ENCODE data around the gene PEX6.
A peak's percentile ranks its signal among the peaks of the same experiment; 100 is the strongest.
"Not testable (repeated sequence)": the region's sequence is repeated elsewhere in the genome, so short reads cannot be mapped to it uniquely, and the experiment has no call there.

PEX6 gene

DNA sequence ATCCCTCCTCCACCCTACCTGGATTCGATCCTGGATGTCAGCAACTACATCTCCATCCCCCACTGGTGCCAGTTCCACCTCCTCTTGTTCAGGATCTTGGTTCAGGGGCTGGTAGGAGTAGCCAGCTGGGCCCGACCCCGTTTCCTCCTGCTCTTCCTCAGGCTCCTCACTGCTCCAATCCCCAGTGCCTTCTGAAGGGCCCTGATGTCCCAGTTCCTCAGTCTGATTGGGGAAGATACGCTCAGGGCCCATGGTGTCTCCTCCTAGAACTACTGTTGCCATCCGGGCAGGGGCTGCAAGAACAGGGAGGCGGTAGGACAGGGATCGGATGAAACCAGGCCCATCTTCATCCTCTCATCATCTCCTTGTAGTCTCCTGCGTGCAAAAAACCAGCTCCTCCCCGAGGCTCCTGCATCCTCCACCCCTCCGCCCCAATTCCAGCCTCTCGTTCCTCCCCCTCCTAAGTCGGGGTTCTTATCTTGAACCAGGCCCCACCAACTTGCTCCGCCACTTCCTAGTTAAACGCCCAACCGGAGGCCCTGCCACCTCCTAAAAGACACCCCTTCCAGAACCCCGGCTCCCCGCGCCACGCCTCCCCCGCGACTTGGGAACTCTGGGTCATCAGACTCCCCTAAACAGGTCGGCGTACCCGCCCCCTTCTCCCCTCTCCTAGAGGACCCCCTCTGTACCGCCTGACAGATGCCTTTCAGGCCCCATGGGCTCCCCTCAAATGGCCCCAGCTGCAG lies 34.3 kb upstream of the PEX6 start:
- H3K36me3 Mint-ChIP-seq (ENCODE audit: low read depth) = peaks cover 34% of the 10 kb centered on the region
- H3K27me3 Mint-ChIP-seq (ENCODE audit: low read depth) = no peaks in the 10 kb centered on the region
- H3K4me1 Mint-ChIP-seq (ENCODE audit: low read depth) = peaks cover 39% of the 10 kb centered on the region
- H3K4me3 Mint-ChIP-seq = peak overlapping the region; percentile 97
- H3K27ac Mint-ChIP-seq = peak overlapping the region; percentile 89
- H3K9me3 Mint-ChIP-seq = no peaks in the 10 kb centered on the region

DNA sequence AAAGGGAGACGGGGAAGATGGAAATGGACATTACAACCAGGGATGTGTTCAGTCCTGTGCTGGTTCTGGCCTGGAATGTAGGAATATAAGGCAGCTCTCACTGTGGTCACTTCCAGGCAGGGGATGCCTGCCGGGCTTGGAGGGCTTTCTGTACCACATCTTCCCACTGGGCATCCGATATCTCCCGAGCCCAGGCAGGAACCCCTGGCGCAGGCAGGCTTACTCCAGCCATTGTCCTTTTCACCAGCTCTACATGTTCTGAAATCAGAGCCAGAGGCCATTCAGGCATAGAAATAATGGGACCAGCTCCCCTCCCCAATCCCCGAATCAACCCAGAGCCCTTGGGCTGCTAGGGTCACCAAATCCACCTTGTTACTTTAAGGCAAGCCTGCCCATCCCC lies 33.4 kb upstream of the PEX6 start:
- Mint-ChIP-seq H3K27ac (no peak overlapping the region), H3K4me3 (peak overlapping the region; percentile 97), H3K9me3 (no peaks in the 10 kb centered on the region), H3K27me3 (ENCODE audit: low read depth) (no peaks in the 10 kb centered on the region), H3K4me1 (ENCODE audit: low read depth) (peaks cover 36% of the 10 kb centered on the region), H3K36me3 (ENCODE audit: low read depth) (peaks cover 29% of the 10 kb centered on the region)

DNA sequence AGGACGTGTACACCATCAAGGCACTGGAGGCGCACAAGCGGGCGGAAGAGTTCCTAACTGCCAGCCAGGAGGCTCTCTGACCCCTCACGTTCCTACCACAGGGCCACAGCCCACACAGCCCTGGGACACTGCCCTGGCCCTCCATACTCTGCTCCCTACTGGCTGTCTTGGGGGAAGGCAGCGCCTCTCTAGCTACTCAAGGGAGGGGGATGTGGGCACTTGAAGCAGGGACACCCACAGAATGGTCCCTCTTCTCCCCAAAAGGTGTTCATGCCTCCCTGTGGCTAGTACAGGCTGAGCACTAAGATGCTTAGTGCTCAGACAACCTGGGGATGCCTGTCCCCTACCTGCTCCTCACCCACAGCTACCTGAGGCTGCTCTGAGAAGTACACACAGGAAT lies 32.2 kb upstream of the PEX6 start:
- Mint-ChIP-seq H3K36me3 (ENCODE audit: low read depth) (peaks cover 30% of the 10 kb centered on the region), H3K9me3 (no peaks in the 10 kb centered on the region), H3K4me1 (ENCODE audit: low read depth) (peaks cover 35% of the 10 kb centered on the region), H3K4me3 (no peak overlapping the region), H3K27me3 (ENCODE audit: low read depth) (no peaks in the 10 kb centered on the region), H3K27ac (no peak overlapping the region)

DNA sequence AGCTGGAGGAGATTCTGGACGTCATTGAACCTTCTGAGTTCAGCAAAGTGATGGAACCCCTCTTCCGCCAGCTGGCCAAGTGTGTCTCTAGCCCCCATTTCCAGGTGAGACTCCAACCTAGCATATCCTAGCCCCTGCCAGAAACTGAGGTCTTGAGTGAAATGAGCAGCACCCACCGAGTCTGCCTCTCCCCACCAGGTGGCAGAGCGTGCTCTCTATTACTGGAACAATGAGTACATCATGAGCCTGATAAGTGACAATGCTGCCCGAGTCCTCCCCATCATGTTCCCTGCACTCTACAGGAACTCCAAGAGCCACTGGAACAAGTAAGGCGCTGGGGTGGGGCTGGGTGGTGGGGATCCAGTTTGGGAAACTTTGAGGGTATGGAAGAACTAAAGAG lies 30.1 kb upstream of the PEX6 start:
- Mint-ChIP-seq H3K27me3 (ENCODE audit: low read depth) (no peaks in the 10 kb centered on the region), H3K27ac (no peak overlapping the region), H3K4me3 (no peak overlapping the region), H3K9me3 (no peaks in the 10 kb centered on the region), H3K4me1 (ENCODE audit: low read depth) (peaks cover 22% of the 10 kb centered on the region), H3K36me3 (ENCODE audit: low read depth) (peaks cover 28% of the 10 kb centered on the region)

DNA sequence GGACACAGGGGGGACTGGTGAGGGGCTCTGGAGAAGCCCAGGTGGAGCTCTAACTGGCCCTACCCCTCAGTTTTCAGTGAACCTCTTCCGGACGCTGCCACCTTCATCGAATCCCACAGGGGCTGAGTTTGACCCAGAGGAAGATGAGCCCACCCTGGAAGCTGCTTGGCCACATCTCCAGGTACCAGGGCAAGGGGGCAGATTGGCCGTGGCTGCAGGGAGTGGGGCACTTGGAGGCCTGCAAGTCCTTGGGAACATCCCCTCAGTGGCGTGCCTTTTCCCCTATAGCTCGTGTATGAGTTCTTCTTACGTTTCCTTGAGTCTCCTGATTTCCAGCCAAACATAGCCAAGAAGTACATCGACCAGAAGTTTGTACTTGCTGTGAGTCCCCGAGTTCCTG lies 28.1 kb upstream of the PEX6 start:
- H3K27me3 Mint-ChIP-seq (ENCODE audit: low read depth) = no peaks in the 10 kb centered on the region
- no peaks in the 10 kb centered on the region for H3K9me3 Mint-ChIP-seq
- H3K36me3 Mint-ChIP-seq (ENCODE audit: low read depth) = peaks cover 25% of the 10 kb centered on the region
- H3K4me3 Mint-ChIP-seq = no peak overlapping the region
- H3K4me1 Mint-ChIP-seq (ENCODE audit: low read depth) = peaks cover 7% of the 10 kb centered on the region
- H3K27ac Mint-ChIP-seq = no peak overlapping the region

DNA sequence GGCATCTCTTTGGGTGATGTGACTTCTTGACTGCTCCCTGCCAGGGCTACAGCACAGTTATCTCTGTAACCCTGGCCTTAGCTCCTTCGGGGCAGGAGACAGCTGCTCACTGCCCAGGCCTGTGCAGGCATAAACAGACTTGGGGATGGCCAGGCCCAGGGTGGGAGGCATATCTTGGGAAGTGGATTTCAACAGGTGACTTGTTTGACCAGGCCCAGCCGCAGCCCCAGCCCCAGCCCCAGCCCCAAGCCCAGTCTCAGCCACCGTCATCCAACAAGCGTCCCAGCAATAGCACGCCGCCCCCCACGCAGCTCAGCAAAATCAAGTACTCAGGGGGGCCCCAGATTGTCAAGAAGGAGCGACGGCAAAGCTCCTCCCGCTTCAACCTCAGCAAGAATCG lies 27.3 kb upstream of the PEX6 start:
- H3K9me3 Mint-ChIP-seq = no peaks in the 10 kb centered on the region
- H3K27ac Mint-ChIP-seq = no peak overlapping the region
- no peaks in the 10 kb centered on the region for H3K27me3 Mint-ChIP-seq (ENCODE audit: low read depth)
- no peak overlapping the region for H3K4me3 Mint-ChIP-seq
- H3K4me1 Mint-ChIP-seq (ENCODE audit: low read depth) = peaks cover 2% of the 10 kb centered on the region
- peaks cover 20% of the 10 kb centered on the region for H3K36me3 Mint-ChIP-seq (ENCODE audit: low read depth)

DNA sequence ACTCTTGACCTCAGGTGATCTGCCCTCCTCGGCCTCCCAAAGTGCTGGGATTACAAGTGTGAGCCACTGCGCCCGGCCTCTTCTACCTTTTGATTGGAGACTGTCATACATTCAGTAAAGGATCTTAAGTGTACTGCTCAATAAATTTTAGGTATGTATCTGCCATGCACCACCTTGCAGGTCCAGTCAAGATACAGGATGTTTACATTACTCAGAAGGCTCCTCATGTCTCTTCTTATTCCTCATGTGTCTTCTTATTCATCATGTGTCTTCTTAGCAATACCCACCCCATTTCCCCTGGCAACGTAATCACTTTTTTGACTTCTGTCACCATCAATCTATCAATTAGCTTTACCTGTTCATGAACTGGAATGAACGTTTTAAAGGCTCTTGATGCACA lies 26.9 kb upstream of the PEX6 start:
- Mint-ChIP-seq H3K9me3 (no peaks in the 10 kb centered on the region), H3K4me1 (ENCODE audit: low read depth) (peaks cover 2% of the 10 kb centered on the region), H3K36me3 (ENCODE audit: low read depth) (peaks cover 20% of the 10 kb centered on the region), H3K4me3 (no peak overlapping the region), H3K27me3 (ENCODE audit: low read depth) (no peaks in the 10 kb centered on the region), H3K27ac (no peak overlapping the region)

DNA sequence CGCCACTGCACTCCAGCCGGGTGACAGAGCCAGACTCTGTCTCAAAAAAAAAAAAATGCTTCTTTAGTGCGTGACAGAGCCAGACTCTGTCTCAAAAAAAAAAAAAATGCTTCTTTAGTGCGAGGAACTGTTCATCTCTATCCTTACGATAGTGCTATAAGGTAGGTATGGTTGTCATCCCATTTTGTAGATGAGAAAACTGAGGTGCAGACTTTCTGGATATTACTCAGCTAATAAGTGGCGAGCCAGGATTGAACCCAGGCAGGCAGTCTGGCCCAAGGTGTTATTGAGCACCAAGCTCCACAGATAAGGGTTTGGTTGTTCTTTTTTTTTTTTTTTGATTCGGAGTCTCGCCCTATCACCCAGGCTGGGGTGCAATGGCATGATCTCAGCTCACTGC lies 22.9 kb upstream of the PEX6 start:
- no peak overlapping the region for H3K27ac Mint-ChIP-seq
- peaks cover 7% of the 10 kb centered on the region for H3K36me3 Mint-ChIP-seq (ENCODE audit: low read depth)
- no peaks in the 10 kb centered on the region for H3K9me3 Mint-ChIP-seq
- no peak overlapping the region for H3K4me3 Mint-ChIP-seq
- H3K27me3 Mint-ChIP-seq (ENCODE audit: low read depth) = no peaks in the 10 kb centered on the region
- H3K4me1 Mint-ChIP-seq (ENCODE audit: low read depth) = peaks cover 2% of the 10 kb centered on the region

DNA sequence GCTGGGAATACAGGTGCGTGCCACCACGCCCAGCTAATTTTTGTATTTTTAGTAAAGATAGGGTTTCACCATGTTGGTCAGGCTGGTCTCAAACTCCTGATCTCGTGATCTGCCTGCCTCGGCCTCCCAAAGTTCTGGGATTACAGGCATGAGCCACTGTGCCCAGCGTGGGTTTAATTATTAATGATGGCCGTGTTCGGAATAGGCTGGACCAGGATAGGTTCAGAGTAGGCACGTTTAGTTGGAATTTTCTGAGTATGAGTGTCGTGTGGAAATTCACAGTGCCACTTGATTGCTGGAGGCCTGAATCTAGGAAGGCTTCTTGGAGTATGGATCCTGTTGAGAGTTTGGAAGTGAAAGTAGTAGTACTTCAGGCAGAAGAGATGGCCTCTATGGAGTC lies 19.2 kb upstream of the PEX6 start:
- not testable (repeated sequence) for H3K27ac Mint-ChIP-seq; H3K4me1 Mint-ChIP-seq (ENCODE audit: low read depth); H3K9me3 Mint-ChIP-seq; H3K27me3 Mint-ChIP-seq (ENCODE audit: low read depth); H3K36me3 Mint-ChIP-seq (ENCODE audit: low read depth); H3K4me3 Mint-ChIP-seq

DNA sequence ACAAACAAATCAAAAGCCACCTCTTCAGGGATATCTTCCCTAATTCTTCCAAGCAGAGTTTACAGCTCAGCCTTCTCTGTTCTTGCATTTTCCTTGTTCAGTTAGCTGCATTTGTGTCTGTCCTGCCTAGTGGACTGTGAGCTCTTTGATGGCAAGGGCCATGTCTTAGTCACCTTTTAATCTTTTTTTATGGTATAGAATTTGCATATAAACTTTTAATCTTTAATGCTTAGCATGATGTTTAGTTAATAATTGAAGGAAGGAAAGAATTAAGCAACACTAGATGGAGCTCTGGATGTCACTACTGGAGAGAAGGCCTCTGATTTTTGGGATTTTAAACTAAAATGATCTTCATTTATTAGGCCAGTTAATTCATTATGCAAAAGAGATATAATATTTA lies 17.5 kb upstream of the PEX6 start:
- no peak overlapping the region for H3K27ac Mint-ChIP-seq
- no peaks in the 10 kb centered on the region for H3K27me3 Mint-ChIP-seq (ENCODE audit: low read depth)
- H3K36me3 Mint-ChIP-seq (ENCODE audit: low read depth) = peaks cover 12% of the 10 kb centered on the region
- H3K9me3 Mint-ChIP-seq = no peaks in the 10 kb centered on the region
- H3K4me3 Mint-ChIP-seq = no peak overlapping the region
- peaks cover 3% of the 10 kb centered on the region for H3K4me1 Mint-ChIP-seq (ENCODE audit: low read depth)

DNA sequence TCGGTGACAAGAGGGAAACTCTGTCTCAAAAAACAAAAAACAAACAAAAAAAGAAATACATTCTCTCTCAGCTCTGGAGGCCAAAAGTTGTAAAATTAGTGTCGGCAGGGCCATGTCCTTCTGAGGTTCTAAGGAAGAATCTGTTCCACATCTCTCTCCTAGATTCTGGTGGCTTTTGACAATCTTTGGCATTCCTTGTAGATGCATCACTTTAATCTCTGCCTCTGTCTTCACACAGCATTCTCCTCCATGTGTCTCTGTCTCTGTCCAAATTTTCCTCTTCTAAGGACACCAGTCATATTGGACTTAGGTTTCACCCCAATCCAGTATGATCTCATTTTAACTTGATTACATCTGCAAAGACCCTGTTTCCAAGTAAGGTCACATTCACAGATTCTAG lies 14.5 kb upstream of the PEX6 start:
- Mint-ChIP-seq H3K9me3 (no peaks in the 10 kb centered on the region), H3K4me1 (ENCODE audit: low read depth) (peaks cover 10% of the 10 kb centered on the region), H3K4me3 (no peak overlapping the region), H3K27me3 (ENCODE audit: low read depth) (no peaks in the 10 kb centered on the region), H3K36me3 (ENCODE audit: low read depth) (peaks cover 19% of the 10 kb centered on the region), H3K27ac (no peak overlapping the region)

DNA sequence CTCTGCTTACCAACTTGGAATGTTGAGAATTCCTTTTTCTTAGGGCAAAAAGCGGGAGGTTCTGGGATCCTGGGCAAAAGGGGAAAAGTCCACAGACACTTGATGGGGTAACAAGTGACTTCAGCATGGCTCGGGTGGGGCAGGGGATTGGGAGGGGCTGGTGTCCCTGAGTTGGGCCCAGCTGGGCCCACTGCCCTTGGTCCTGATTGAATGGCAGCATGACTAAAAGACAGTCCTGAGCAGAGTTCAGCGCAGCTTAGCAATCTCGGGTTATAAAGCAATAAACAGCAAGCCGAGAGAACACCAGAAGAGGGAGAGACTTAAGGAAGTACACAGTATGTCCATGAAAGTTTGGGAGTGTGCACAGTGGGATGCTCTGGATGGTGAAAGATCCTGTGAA lies 10.9 kb upstream of the PEX6 start:
- no peaks in the 10 kb centered on the region for H3K27me3 Mint-ChIP-seq (ENCODE audit: low read depth)
- H3K4me1 Mint-ChIP-seq (ENCODE audit: low read depth) = peaks cover 34% of the 10 kb centered on the region
- no peak overlapping the region for H3K27ac Mint-ChIP-seq
- H3K36me3 Mint-ChIP-seq (ENCODE audit: low read depth) = peaks cover 23% of the 10 kb centered on the region
- no peaks in the 10 kb centered on the region for H3K9me3 Mint-ChIP-seq
- no peak overlapping the region for H3K4me3 Mint-ChIP-seq

DNA sequence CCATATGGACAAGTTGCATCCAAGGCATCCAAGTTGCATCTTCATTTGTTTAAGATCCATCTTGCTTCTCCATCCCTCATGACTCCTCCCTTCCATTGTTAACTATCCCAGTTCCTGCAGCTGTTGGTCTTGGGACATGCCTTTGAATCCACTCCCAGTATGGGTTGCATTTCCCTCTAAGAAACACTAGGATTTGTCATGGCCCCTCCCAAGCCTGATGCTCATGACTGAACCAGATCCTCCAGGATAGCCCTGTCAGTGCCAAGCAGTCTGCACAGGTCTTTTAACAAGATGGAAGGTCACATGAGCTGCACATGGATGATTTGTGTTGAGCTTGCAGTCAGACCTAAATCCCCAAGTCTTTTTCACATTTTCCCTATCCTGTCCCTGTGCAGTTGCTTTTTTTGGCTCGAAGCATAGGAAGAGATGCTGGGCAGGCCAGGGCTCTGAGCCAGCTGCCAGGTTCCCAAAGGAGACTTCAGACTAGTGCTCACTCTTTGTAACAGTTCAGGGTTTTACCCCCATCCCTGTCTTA lies 9.6 kb upstream of the PEX6 start:
- H3K9me3 Mint-ChIP-seq = no peaks in the 10 kb centered on the region
- H3K4me3 Mint-ChIP-seq = no peak overlapping the region
- H3K27ac Mint-ChIP-seq = no peak overlapping the region
- H3K27me3 Mint-ChIP-seq (ENCODE audit: low read depth) = no peaks in the 10 kb centered on the region
- peaks cover 22% of the 10 kb centered on the region for H3K36me3 Mint-ChIP-seq (ENCODE audit: low read depth)
- H3K4me1 Mint-ChIP-seq (ENCODE audit: low read depth) = peaks cover 40% of the 10 kb centered on the region

DNA sequence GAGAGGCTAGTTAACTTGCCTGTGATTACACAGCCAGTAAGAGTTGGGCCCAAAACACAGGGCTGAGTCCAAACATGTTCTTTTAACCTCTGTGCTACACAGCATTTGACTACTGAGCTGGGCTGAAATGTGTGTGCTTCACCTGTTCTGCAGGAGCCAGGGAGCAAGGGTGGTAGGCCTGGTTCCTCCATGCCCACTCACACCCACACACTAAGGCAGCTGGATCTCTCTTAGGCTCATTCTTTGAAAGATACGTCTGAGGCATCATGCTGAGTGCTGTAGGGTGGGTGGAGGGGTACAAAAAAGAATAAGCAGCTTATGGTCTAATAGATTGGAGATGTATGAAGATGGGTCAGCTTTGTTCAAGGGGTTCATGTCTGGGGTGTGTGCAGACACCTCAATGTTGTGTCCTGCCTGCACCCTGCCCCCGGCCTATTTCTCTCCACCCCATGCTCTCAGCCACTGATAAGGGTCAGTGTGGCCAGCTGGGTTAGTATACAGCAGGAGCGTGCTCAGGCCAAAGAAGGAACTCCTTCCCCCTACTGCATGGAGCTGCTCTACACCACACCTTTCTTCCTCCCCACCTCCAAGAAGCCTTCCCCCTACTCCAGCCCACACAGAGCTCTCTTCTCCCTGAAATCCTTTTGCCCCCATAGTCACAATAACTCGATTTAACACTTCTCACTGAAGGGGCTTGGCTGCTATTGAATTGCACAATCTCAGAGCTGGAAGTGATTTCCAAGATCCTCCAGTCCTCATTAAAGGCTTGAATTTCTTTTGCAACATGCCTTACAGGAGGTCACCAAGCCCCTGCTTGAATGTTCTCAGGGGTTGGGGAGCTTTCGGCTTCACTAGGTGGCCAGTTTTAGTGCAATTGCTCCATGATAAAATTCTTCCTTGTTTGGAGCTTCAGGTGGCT lies 8.8 kb upstream of the PEX6 start:
- peak overlapping the region; percentile 46 for H3K27ac Mint-ChIP-seq
- no peaks in the 10 kb centered on the region for H3K27me3 Mint-ChIP-seq (ENCODE audit: low read depth)
- no peaks in the 10 kb centered on the region for H3K9me3 Mint-ChIP-seq
- no peak overlapping the region for H3K4me3 Mint-ChIP-seq
- H3K4me1 Mint-ChIP-seq (ENCODE audit: low read depth) = peaks cover 38% of the 10 kb centered on the region
- peaks cover 21% of the 10 kb centered on the region for H3K36me3 Mint-ChIP-seq (ENCODE audit: low read depth)

DNA sequence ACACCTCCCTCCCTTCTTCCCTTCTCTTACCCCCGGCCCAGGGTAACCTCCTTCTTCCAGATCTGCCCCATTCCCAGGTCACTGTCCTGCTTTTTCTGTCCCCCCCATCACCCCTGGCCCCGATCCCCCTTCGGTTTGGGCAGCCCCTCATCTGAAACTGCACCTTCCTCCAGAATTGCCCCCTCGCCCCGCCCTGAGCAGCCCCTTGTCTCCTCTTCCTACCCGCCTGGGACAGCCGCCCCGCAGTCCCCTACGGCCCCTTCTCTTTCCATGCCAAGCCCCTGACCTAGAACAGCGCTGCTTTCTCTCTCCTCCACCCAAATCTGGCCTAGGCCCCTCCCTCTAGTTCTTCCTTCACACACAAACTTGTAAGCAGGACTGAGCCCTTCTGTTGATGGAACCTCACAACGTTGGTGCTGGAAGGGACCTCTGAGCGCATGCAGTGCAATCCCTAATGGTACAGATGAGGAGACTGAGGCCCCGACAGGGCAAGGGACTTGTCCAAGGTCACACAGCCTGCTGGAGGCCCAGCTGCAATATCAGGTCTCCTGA lies 6.0 kb upstream of the PEX6 start:
- Mint-ChIP-seq H3K27ac (peak overlapping the region; percentile 85), H3K4me3 (peak overlapping the region; percentile 95), H3K4me1 (ENCODE audit: low read depth) (peaks cover 42% of the 10 kb centered on the region), H3K27me3 (ENCODE audit: low read depth) (no peaks in the 10 kb centered on the region), H3K36me3 (ENCODE audit: low read depth) (peaks cover 13% of the 10 kb centered on the region), H3K9me3 (no peaks in the 10 kb centered on the region)
